KMS-11 (cell line): ENCODE data around the gene DAB2.
A peak's percentile ranks its signal among the peaks of the same experiment; 100 is the strongest.

Source experiments
- H2AFZ ChIP-seq: fragments of 200-600 bp; sonication (generic); 2 replicates; pipeline ENCODE4 v1.6.1; 2016; ENCODE audit warnings: antibody characterized with exemption, mixed run types, low read depth
- H3K27ac ChIP-seq: fragments of 200-600 bp; sonication (generic); 2 replicates; pipeline ENCODE4 v1.6.1; 2016; ENCODE audit warnings: mild to moderate bottlenecking, mixed run types
- H3K27me3 ChIP-seq: fragments of 200-600 bp; sonication (generic); 2 replicates; pipeline ENCODE4 v1.6.1; 2017; ENCODE audit warnings: mild to moderate bottlenecking, low read depth, mixed run types, moderate library complexity; ENCODE audit not compliant: insufficient read depth
- H3K36me3 ChIP-seq: fragments of 200-600 bp; sonication (generic); 2 replicates; pipeline ENCODE4 v1.6.1; 2017; ENCODE audit warnings: mild to moderate bottlenecking, mixed run types; ENCODE audit not compliant: insufficient read depth
- H3K4me1 ChIP-seq: fragments of 200-600 bp; sonication (generic); 2 replicates; pipeline ENCODE4 v1.6.1; 2016; ENCODE audit warnings: mild to moderate bottlenecking, low read depth, mixed run types; ENCODE audit not compliant: poor library complexity, severe bottlenecking
- H3K4me2 ChIP-seq: fragments of 200-600 bp; sonication (generic); 2 replicates; pipeline ENCODE4 v1.7.0; 2016; ENCODE audit warnings: mild to moderate bottlenecking, mixed run types
- H3K4me3 ChIP-seq: fragments of 200-600 bp; sonication (generic); IDR thresholded peaks from 2 replicates; pipeline ENCODE4 v1.6.1; 2017; ENCODE audit warnings: low read depth, low read length, mixed read lengths; ENCODE audit not compliant: insufficient read depth
- H3K79me2 ChIP-seq: fragments of 200-600 bp; sonication (generic); 2 replicates; pipeline ENCODE4 v1.6.1; 2016; ENCODE audit warnings: low read depth, mixed run types; ENCODE audit not compliant: insufficient read depth
- H3K9ac ChIP-seq: fragments of 200-600 bp; sonication (generic); 2 replicates; pipeline ENCODE4 v1.6.1; 2016; ENCODE audit warnings: mild to moderate bottlenecking, mixed run types
- H4K20me1 ChIP-seq: fragments of 200-600 bp; sonication (generic); 2 replicates; pipeline ENCODE4 v1.6.1; 2016; ENCODE audit warnings: mild to moderate bottlenecking, mixed run types; ENCODE audit not compliant: insufficient read depth
- CTCF ChIP-seq: fragments of 200-600 bp; sonication (generic); conservative IDR thresholded peaks from 2 replicates; pipeline ENCODE4 v1.6.1; 2017; ENCODE audit warnings: low read depth, mild to moderate bottlenecking, antibody characterized with exemption, low read length, moderate library complexity, mixed read lengths

DAB2 gene

GRCh38 chr5:39379693-39380092 lies 45.1 kb downstream of the DAB2 start:
- no peaks in the 10 kb centered on the region for H4K20me1 ChIP-seq
- H3K9ac ChIP-seq, result no peak overlapping the region
- H3K79me2 ChIP-seq, result no peaks in the 10 kb centered on the region
- no peak overlapping the region for H3K27ac ChIP-seq
- H2AFZ ChIP-seq, result no peak overlapping the region
- H3K4me1 ChIP-seq, result peaks cover 11% of the 10 kb centered on the region
- no peak overlapping the region for H3K4me2 ChIP-seq
- H3K36me3 ChIP-seq, result no peaks in the 10 kb centered on the region
- TF ChIP-seq CTCF, result no peak
- H3K4me3 ChIP-seq, result no peak overlapping the region
- H3K27me3 ChIP-seq, result no peaks in the 10 kb centered on the region

GRCh38 chr5:39377613-39378012 lies 47.2 kb downstream of the DAB2 start:
- Histone ChIP-seq H3K27me3 (no peaks in the 10 kb centered on the region), H3K4me2 (no peak overlapping the region), H4K20me1 (no peaks in the 10 kb centered on the region), H3K36me3 (no peaks in the 10 kb centered on the region), H3K9ac (no peak overlapping the region), H3K79me2 (no peaks in the 10 kb centered on the region), H2AFZ (no peak overlapping the region), H3K27ac (no peak overlapping the region), H3K4me3 (no peak overlapping the region), H3K4me1 (peaks cover 2% of the 10 kb centered on the region)
- no peak for TF ChIP-seq CTCF

- Histone ChIP-seq H2AFZ (0 out of 2 replicates have a peak overlapping the region, but pooled peaks have one; percentile 5), H3K4me1 (peaks cover 6% of the 10 kb centered on the region), H3K27ac (no peak overlapping the region), H3K9ac (no peak overlapping the region), H3K27me3 (no peaks in the 10 kb centered on the region), H3K36me3 (no peaks in the 10 kb centered on the region), H3K4me2 (no peak overlapping the region), H3K79me2 (no peaks in the 10 kb centered on the region), H4K20me1 (no peaks in the 10 kb centered on the region), H3K4me3 (no peak overlapping the region)
- TF ChIP-seq CTCF, result peak; percentile 88
Observed at GRCh38 chr5:39376293-39376714, 48.5 kb downstream of the DAB2 start.

GRCh38 chr5:39373791-39374190 lies 51.0 kb downstream of the DAB2 start:
- Histone ChIP-seq H3K9ac (no peak overlapping the region), H3K36me3 (no peaks in the 10 kb centered on the region), H3K27me3 (peaks cover under 1% of the 10 kb centered on the region; the same call in 1 of the 2 replicates), H3K4me3 (no peak overlapping the region), H2AFZ (no peak overlapping the region), H3K4me2 (no peak overlapping the region), H3K79me2 (no peaks in the 10 kb centered on the region), H4K20me1 (no peaks in the 10 kb centered on the region), H3K4me1 (peaks cover 6% of the 10 kb centered on the region), H3K27ac (no peak overlapping the region)
- TF ChIP-seq CTCF, result no peak

GRCh38 chr5:39371367-39371635 lies 53.5 kb downstream of the DAB2 start:
- Histone ChIP-seq H3K9ac (no peak overlapping the region), H3K4me1 (peaks cover 6% of the 10 kb centered on the region), H3K36me3 (no peaks in the 10 kb centered on the region), H3K79me2 (no peaks in the 10 kb centered on the region), H3K4me3 (no peak overlapping the region), H3K27me3 (peaks cover 3% of the 10 kb centered on the region; the same call in 1 of the 2 replicates), H2AFZ (no peak overlapping the region), H3K4me2 (no peak overlapping the region), H4K20me1 (no peaks in the 10 kb centered on the region), H3K27ac (no peak overlapping the region)
- TF ChIP-seq CTCF, result no peak
